Thyroid gland (tissue), 4 donors: Measurements from ENCODE around the gene ATP6V0A1. TPM values are rescaled to one million over a fixed set of nuclear protein-coding genes. Genes with fewer than 3 reads are reported as not detected.
"Not testable (repeated sequence)": the region's sequence is repeated elsewhere in the genome, so short reads cannot be mapped to it uniquely, and the experiment has no call there.

ENCODE experiments used
- DNase-seq, 2 donors: peaks; one replicate each; pipeline ENCODE4 v3.0.0-alpha.2; 2019
- H3K27ac ChIP-seq, 3 donors: fragments of 200-600 bp; sonication (generic); 1 replicate in 2 of 3; 2 replicates in 1 of 3; pipeline ENCODE4 v1.5.1; 2016 to 2019; ENCODE audit warnings: mild to moderate bottlenecking in 1 of 3, moderate library complexity in 1 of 3
- H3K27me3 ChIP-seq: fragments of 200-600 bp; sonication (generic); one replicate; pipeline ENCODE4 v1.5.1; 2019
- H3K36me3 ChIP-seq, 2 donors: fragments of 200-600 bp; sonication (generic); one replicate each; pipeline ENCODE4 v1.5.1; 2016 to 2019
- H3K4me1 ChIP-seq, 2 donors: fragments of 200-600 bp; sonication (generic); one replicate each; pipeline ENCODE4 v1.5.1; 2017 to 2019
- H3K4me3 ChIP-seq, 3 donors: fragments of 200-600 bp; sonication (generic); replicated peaks in 1 of 3; 1 replicate in 2 of 3; 2 replicates in 1 of 3; pipeline ENCODE4 v1.5.1; 2016; ENCODE audit warnings: mild to moderate bottlenecking in 1 of 3
- H3K9me3 ChIP-seq: fragments of 200-600 bp; sonication (generic); one replicate; pipeline ENCODE4 v1.5.1; 2017
- POLR2A ChIP-seq, 2 donors: fragments of 450-650 bp; IDR thresholded peaks; one replicate each; pipeline ENCODE4 v1.6.1; 2017; ENCODE audit warnings: antibody characterized with exemption in 2 of 2, mild to moderate bottlenecking in 2 of 2, moderate library complexity in 1 of 2
- WGBS, 2 donors: methylation state at CpG; one replicate each; pipeline ENCODE4 v1.1.5; 2017; 5-methylcytosine and 5-hydroxymethylcytosine counted together
- intact Hi-C: fragments of 100-400 bp; cut with DNase I; formaldehyde crosslinking; loops from one replicate; pipeline ENCODE4 v1.15.1; 2023
- total RNA-seq, 4 donors: library from RNA; depleted of rRNA; stranded (reverse); fragments of >200 nt; gene quantifications; one replicate each; pipeline ENCODE4 v1.2.3, GENCODE V29; 2016
- TF ChIP-seq, protein P1 (sequence below), 6 experiments: fragments of 200-600 bp in 3 of 6; fragments of 450-650 bp in 3 of 6; sonication (generic) in 3 of 6; IDR thresholded peaks; one replicate each; pipeline ENCODE4 v1.5.1; 2016 to 2019; ENCODE audit warnings: antibody characterized with exemption in 6 of 6, mild to moderate bottlenecking in 2 of 6, inconsistent platforms in 1 of 6, moderate library complexity in 1 of 6

The ATP6V0A1 gene
- total RNA-seq, 4 donors from 2014 or later, result 75.5 to 195 (median 121) TPM

GRCh38 chr17:42544874-42545283 lies 86.2 kb downstream of the ATP6V0A1 start:
- no peak overlapping the region for H3K4me3 ChIP-seq
- H3K27me3 ChIP-seq, result no peaks in the 10 kb centered on the region
- H3K27ac ChIP-seq, result no peak overlapping the region
- no peak for DNase-seq
- whole genome bisulfite sequencing, 2 donors, result 81 to 84% methylated on average over 8 of the region's 8 CpGs
- intact Hi-C loops, result no loop called here
- peaks cover 12 to 20% of the 10 kb centered on the region in 2 donors for H3K36me3 ChIP-seq
- H3K9me3 ChIP-seq, result no peaks in the 10 kb centered on the region
- TF ChIP-seq, protein P1, sequence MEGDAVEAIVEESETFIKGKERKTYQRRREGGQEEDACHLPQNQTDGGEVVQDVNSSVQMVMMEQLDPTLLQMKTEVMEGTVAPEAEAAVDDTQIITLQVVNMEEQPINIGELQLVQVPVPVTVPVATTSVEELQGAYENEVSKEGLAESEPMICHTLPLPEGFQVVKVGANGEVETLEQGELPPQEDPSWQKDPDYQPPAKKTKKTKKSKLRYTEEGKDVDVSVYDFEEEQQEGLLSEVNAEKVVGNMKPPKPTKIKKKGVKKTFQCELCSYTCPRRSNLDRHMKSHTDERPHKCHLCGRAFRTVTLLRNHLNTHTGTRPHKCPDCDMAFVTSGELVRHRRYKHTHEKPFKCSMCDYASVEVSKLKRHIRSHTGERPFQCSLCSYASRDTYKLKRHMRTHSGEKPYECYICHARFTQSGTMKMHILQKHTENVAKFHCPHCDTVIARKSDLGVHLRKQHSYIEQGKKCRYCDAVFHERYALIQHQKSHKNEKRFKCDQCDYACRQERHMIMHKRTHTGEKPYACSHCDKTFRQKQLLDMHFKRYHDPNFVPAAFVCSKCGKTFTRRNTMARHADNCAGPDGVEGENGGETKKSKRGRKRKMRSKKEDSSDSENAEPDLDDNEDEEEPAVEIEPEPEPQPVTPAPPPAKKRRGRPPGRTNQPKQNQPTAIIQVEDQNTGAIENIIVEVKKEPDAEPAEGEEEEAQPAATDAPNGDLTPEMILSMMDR (IDR thresholded peaks at IDR 0.05), result no peak
- no peak for TF ChIP-seq POLR2A (IDR thresholded peaks at IDR 0.05)
- peaks cover 10 to 11% of the 10 kb centered on the region in 2 donors for H3K4me1 ChIP-seq

DNA sequence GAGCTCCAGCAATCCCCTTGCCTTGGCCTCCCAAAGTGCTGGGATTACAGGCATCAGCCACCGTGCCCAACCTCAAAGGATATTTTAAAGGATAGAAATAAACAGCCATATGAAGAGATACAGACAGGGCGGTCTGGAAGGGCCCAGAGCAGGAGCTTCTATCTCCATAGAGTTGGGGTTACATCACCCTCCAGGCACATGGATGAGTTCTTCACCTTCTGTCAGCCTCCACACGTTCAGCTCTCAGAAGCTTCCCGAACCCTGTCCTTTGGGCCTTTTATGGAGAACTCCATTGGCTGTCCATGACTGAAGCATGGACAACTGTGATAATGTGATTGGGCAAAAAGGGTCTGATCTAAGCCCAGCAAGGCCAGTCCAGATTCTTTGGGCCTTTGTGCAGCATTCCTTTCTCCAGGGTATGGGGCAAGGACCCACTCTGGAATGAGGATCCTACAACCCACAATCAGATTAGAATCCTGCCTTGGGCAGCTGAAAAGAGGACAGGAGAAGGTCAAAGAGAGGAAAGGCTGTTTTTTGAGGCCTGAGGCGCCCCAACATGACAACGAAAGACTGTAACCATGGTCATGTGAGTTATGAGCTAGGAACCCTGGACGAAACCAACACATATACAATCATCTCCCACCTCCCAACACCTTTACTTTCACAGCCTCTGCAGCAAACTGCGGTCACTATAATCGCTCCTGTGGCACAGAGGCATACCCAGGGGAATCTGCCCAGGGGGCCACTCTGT lies 87.3 kb downstream of the ATP6V0A1 start:
- H3K4me3 ChIP-seq, H3K27me3 ChIP-seq, intact Hi-C loops, H3K9me3 ChIP-seq, DNase-seq, H3K27ac ChIP-seq: not testable (repeated sequence)
- Histone ChIP-seq H3K36me3 (peaks cover 12 to 20% of the 10 kb centered on the region in 2 donors), H3K4me1 (peaks cover 10 to 11% of the 10 kb centered on the region in 2 donors)
- WGBS, 2 donors, result 86 to 89% methylated on average over 9 of the region's 9 CpGs

DNA sequence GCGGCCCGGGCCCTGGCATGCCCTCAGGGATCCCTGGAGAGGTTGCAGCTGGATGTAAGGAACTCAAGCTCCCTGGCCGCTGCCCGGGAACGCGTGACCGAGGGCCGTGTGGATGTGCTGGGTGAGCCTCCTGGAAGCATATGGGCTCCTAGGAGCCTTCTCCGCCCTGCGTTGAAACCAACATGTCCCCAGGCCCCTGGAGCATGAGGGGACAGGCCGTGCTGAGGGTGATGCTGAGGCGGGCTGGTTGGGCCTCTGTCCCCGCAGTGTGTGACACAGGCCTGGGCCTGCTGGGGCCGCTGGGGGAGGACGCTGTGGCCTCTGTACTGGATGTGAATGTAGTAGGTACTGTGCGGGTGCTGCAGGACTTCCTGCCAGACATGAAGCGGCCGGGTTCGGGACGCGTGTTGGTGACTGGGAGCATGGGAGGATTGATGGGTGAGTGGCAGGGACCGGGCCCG lies 88.4 kb downstream of the ATP6V0A1 start:
- peaks cover 10 to 11% of the 10 kb centered on the region in 2 donors for H3K4me1 ChIP-seq
- no peak for DNase-seq
- intact Hi-C loops, result no loop called here
- no peaks in the 10 kb centered on the region for H3K27me3 ChIP-seq
- H3K27ac ChIP-seq, result no peak overlapping the region
- H3K36me3 ChIP-seq, result peaks cover 9 to 20% of the 10 kb centered on the region in 2 donors
- no peak overlapping the region for H3K4me3 ChIP-seq
- TF ChIP-seq, protein P1 (IDR thresholded peaks at IDR 0.05), result no peak
- TF ChIP-seq POLR2A (IDR thresholded peaks at IDR 0.05), result no peak
- WGBS, 2 donors, result 74% methylated on average over 15 to 23 of the region's 23 CpGs
- no peaks in the 10 kb centered on the region for H3K9me3 ChIP-seq

GRCh38 chr17:42547698-42548069 lies 89.0 kb downstream of the ATP6V0A1 start:
- no peaks in the 10 kb centered on the region for H3K9me3 ChIP-seq
- H3K27me3 ChIP-seq, result no peaks in the 10 kb centered on the region
- H3K4me3 ChIP-seq, result no peak overlapping the region
- 85 to 86% methylated on average over 10 to 13 of the region's 14 CpGs for WGBS, 2 donors
- H3K36me3 ChIP-seq, result peaks cover 5 to 17% of the 10 kb centered on the region in 2 donors
- peaks cover 10 to 11% of the 10 kb centered on the region in 2 donors for H3K4me1 ChIP-seq
- no peak for DNase-seq
- TF ChIP-seq, protein P1 (IDR thresholded peaks at IDR 0.05), result no peak
- no peak for TF ChIP-seq POLR2A (IDR thresholded peaks at IDR 0.05)
- intact Hi-C loops, result no loop called here
- no peak overlapping the region for H3K27ac ChIP-seq

DNA sequence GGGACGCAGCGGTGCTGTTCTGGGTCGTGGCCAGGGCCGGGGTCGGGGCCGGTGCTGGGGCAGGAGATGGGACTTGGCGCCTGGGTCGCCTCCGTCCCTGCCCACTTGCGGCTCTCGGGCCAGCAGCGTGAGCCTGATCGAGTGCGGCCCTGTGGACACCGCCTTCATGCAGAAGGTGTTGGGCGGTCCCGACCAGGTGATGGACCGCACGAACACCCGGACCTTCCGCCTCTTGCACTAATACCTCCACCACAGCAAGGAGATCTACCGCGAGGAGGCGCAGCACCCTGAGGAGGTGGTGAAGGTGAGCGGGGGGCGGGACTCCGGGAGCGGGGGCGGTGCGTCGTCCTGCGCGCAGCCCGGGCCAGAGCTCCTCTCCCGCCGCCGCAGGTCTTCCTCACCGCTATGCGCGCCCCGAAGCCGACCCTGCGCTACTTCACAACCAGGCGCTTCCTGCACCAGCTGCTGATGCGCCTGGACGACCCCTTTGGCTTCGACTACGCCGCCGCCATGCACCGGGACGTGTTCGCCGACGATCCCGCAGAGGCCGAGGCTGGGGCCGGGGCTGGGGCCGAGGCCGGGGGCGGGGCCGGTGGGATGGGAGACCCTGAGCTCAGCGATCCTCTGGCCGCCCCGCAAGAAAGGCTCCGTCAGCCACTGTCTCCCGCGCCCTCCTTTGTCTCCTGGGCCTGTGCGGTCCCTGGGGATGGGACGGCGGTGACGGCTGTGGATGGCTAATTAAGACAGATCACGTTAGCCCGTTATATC lies 89.6 kb downstream of the ATP6V0A1 start:
- TF ChIP-seq, protein P1 (IDR thresholded peaks at IDR 0.05), result peak in 5 of 6 experiments; percentile 36 to 75 (median 64)
- TF ChIP-seq POLR2A (IDR thresholded peaks at IDR 0.05), result peak in 1 of 2 donors; percentile 26
- peaks cover 10 to 11% of the 10 kb centered on the region in 2 donors for H3K4me1 ChIP-seq
- peaks cover 0 to 11% of the 10 kb centered on the region in 2 donors for H3K36me3 ChIP-seq
- H3K27me3 ChIP-seq, result no peaks in the 10 kb centered on the region
- DNase-seq, result peak; percentile 93 to 94
- no peaks in the 10 kb centered on the region for H3K9me3 ChIP-seq
- WGBS, 2 donors, result 19 to 28% methylated on average over 7 to 22 of the region's 74 CpGs
- intact Hi-C loops, result no loop called here
- no peak overlapping the region for H3K27ac ChIP-seq
- H3K4me3 ChIP-seq, result peak overlapping the region in 1 of 3 donors; percentile 31
